Breast epithelium (tissue), 3 donors: ENCODE results near the gene REV3L.

Experiments
- CTCF ChIP-seq, 3 donors: fragments of 450-650 bp; IDR thresholded peaks; one replicate each; pipeline ENCODE4 v1.5.1; 2016 to 2017; ENCODE audit warnings: antibody characterized with exemption in 3 of 3, mild to moderate bottlenecking in 3 of 3, moderate library complexity in 3 of 3
- POLR2A ChIP-seq: fragments of 450-650 bp; IDR thresholded peaks from one replicate; pipeline ENCODE4 v1.6.1; 2016; ENCODE audit warnings: antibody characterized with exemption, mild to moderate bottlenecking, moderate library complexity
- POLR2AphosphoS5 ChIP-seq, 3 donors: sonication (generic); formaldehyde crosslinking; IDR thresholded peaks; one replicate each; pipeline ENCODE4 v1.6.1; 2017; ENCODE audit warnings: antibody characterized with exemption in 3 of 3

GRCh38 chr6:111356551-111356950 is 126.5 kb downstream of the REV3L start:
- TF ChIP-seq CTCF (IDR thresholded peaks at IDR 0.05) (no peak), POLR2AphosphoS5 (IDR thresholded peaks at IDR 0.05) (no peak), POLR2A (no peak)
